ENCODE results near the gene CPNE6. TPM values are rescaled to one million over a fixed set of nuclear protein-coding genes. Genes with fewer than 3 reads are reported as not detected.

Gene CPNE6
- total RNA-seq, 1 experiment from 2014 or later: not detected

DNA sequence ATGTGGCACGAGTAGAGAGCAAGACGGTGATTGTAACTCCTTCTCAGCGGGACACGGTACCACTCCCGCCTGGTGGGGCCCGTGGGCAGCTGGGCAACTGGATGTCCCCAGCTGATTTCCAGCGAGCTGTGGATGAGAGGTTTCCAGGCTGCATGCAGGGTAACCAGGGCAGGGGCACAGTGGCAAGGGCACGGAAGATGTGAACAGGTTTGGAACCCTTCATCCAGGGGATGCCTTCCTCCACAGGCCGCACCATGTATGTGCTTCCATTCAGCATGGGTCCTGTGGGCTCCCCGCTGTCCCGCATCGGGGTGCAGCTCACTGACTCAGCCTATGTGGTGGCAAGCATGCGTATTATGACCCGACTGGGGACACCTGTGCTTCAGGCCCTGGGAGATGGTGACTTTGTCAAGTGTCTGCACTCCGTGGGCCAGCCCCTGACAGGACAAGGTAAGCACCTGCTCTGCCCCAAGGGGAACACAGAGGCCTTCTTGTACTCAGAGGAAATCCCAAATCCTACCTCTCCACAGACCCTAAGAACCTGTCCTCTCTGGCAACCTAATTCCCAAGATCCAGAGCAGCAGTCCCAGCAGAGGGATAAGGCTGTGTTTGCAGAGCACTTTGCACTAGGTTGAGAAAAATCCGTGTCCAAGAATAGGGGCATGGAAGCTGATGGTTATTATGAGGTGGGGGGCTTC is 27.0 kb downstream of the CPNE6 start:
- TF ChIP-seq EZH2 (IDR thresholded peaks at IDR 0.05; ENCODE audit: low read length, unreplicated experiment) (no peak), EZH2phosphoT487 (IDR thresholded peaks at IDR 0.05; ENCODE audit: borderline replicate concordance, low read length) (no peak)
- TF ChIP-seq, protein P1, sequence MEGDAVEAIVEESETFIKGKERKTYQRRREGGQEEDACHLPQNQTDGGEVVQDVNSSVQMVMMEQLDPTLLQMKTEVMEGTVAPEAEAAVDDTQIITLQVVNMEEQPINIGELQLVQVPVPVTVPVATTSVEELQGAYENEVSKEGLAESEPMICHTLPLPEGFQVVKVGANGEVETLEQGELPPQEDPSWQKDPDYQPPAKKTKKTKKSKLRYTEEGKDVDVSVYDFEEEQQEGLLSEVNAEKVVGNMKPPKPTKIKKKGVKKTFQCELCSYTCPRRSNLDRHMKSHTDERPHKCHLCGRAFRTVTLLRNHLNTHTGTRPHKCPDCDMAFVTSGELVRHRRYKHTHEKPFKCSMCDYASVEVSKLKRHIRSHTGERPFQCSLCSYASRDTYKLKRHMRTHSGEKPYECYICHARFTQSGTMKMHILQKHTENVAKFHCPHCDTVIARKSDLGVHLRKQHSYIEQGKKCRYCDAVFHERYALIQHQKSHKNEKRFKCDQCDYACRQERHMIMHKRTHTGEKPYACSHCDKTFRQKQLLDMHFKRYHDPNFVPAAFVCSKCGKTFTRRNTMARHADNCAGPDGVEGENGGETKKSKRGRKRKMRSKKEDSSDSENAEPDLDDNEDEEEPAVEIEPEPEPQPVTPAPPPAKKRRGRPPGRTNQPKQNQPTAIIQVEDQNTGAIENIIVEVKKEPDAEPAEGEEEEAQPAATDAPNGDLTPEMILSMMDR (conservative IDR thresholded peaks at IDR 0.05; ENCODE audit: low read depth, low read length): no peak
- no TSS peak for BruUV-seq (replicated peaks)
- intact Hi-C loops (cut with micrococcal nuclease): no loop called here
- no peak overlapping the region for H3K9ac ChIP-seq (ENCODE audit: low read length)
- H4K20me1 ChIP-seq (ENCODE audit: low read length): no peaks in the 10 kb centered on the region
- H3K4me1 ChIP-seq (ENCODE audit: insufficient read depth, low read length): peaks cover 9% of the 10 kb centered on the region
- peaks cover 8% of the 10 kb centered on the region; the same call in 1 of the 2 replicates for H3K79me2 ChIP-seq (ENCODE audit: low read length)
- DNase-seq (no peak), ATAC-seq (no peak)
- H3K4me2 ChIP-seq (ENCODE audit: low read length): no peak overlapping the region
- no peaks in the 10 kb centered on the region for H3F3A ChIP-seq (ENCODE audit: low read length, unreplicated experiment)
- H3K27ac ChIP-seq (ENCODE audit: low read length): no peak overlapping the region
- H3K36me3 ChIP-seq (ENCODE audit: low read depth, low read length): no peaks in the 10 kb centered on the region
- H3K9me2 ChIP-seq (replicated peaks; ENCODE audit: low read length): no peaks in the 10 kb centered on the region
- no peak overlapping the region for H3K4me3 ChIP-seq (ENCODE audit: low read length)
- no peaks in the 10 kb centered on the region for H3K9me3 ChIP-seq (ENCODE audit: low read length)
- ChIA-PET CTCF (no interaction called here), POLR2A (ENCODE audit: unreplicated experiment) (no interaction called here)
- no peaks in the 10 kb centered on the region for H3K27me3 ChIP-seq (ENCODE audit: low read length)
- H2AFZ ChIP-seq (ENCODE audit: low read length): no peak overlapping the region

DNA sequence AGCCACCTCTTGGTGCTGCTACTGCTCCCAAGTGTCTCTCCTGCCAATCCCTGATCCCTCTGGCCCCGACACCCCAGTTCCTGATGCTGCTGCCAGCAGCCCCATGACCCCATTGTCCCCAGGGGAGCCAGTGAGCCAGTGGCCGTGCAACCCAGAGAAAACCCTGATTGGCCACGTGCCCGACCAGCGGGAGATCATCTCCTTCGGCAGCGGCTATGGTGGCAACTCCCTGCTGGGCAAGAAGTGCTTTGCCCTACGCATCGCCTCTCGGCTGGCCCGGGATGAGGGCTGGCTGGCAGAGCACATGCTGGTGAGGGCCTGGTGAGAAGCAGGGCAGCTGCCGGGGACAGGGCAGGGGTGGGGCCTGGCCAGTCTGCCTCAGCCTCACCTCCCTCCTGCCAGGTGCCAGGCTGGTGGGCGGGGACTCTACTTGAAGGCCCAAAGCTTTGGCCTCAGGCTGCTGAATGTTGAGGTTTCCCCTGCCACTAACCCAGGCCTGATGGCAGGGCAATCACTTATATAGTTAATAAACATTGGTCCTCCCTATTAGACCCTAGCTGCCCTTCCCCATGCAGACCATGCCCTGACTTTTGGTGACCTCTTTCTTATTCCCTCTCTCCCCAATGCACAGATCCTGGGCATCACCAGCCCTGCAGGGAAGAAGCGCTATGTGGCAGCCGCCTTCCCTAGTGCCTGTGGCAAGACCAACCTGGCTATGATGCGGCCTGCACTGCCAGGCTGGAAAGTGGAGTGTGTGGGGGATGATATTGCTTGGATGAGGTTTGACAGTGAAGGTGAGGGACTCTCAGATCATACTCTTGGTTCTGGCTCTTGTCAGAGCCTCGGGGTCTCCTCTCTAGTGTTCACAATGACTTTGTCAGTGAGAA is 27.8 kb downstream of the CPNE6 start:
- peaks cover 8% of the 10 kb centered on the region; the same call in 1 of the 2 replicates for H3K79me2 ChIP-seq (ENCODE audit: low read length)
- TF ChIP-seq EZH2 (IDR thresholded peaks at IDR 0.05; ENCODE audit: low read length, unreplicated experiment): no peak
- TF ChIP-seq, protein P1 (conservative IDR thresholded peaks at IDR 0.05; ENCODE audit: low read depth, low read length): no peak
- no peak for TF ChIP-seq EZH2phosphoT487 (IDR thresholded peaks at IDR 0.05; ENCODE audit: borderline replicate concordance, low read length)
- intact Hi-C loops (cut with micrococcal nuclease): no loop called here
- no peak overlapping the region for H2AFZ ChIP-seq (ENCODE audit: low read length)
- no peaks in the 10 kb centered on the region for H3K9me2 ChIP-seq (replicated peaks; ENCODE audit: low read length)
- no peak overlapping the region for H3K4me2 ChIP-seq (ENCODE audit: low read length)
- ATAC-seq (no peak), DNase-seq (no peak)
- no peaks in the 10 kb centered on the region for H3F3A ChIP-seq (ENCODE audit: low read length, unreplicated experiment)
- POLR2A ChIA-PET (ENCODE audit: unreplicated experiment): no interaction called here
- no peak overlapping the region for H3K4me3 ChIP-seq (ENCODE audit: low read length)
- H4K20me1 ChIP-seq (ENCODE audit: low read length): no peaks in the 10 kb centered on the region
- H3K27me3 ChIP-seq (ENCODE audit: low read length): no peaks in the 10 kb centered on the region
- no peak overlapping the region for H3K9ac ChIP-seq (ENCODE audit: low read length)
- no TSS peak for BruUV-seq (replicated peaks)
- H3K4me1 ChIP-seq (ENCODE audit: insufficient read depth, low read length): peaks cover 9% of the 10 kb centered on the region
- no peaks in the 10 kb centered on the region for H3K9me3 ChIP-seq (ENCODE audit: low read length)
- no peak overlapping the region for H3K27ac ChIP-seq (ENCODE audit: low read length)
- H3K36me3 ChIP-seq (ENCODE audit: low read depth, low read length): no peaks in the 10 kb centered on the region
- CTCF ChIA-PET: no interaction called here

Data from PC-3 (cell line).